Measurements from ENCODE around the gene TCF4. TPM values are rescaled to one million over a fixed set of nuclear protein-coding genes. Genes with fewer than 3 reads are reported as not detected.

TCF4 gene
- total RNA-seq, 1 experiment from 2014 or later, result 143 TPM

GRCh38 chr18:55261253-55261652 lies 326.7 kb downstream of the TCF4 start:
- no peaks in the 10 kb centered on the region for H3K9me3 ChIP-seq (ENCODE audit: low read depth, low read length, poor library complexity, severe bottlenecking)
- no peak overlapping the region for H3K27ac ChIP-seq (ENCODE audit: low read depth, low read length, poor library complexity, severe bottlenecking)
- TF ChIP-seq, protein P1, sequence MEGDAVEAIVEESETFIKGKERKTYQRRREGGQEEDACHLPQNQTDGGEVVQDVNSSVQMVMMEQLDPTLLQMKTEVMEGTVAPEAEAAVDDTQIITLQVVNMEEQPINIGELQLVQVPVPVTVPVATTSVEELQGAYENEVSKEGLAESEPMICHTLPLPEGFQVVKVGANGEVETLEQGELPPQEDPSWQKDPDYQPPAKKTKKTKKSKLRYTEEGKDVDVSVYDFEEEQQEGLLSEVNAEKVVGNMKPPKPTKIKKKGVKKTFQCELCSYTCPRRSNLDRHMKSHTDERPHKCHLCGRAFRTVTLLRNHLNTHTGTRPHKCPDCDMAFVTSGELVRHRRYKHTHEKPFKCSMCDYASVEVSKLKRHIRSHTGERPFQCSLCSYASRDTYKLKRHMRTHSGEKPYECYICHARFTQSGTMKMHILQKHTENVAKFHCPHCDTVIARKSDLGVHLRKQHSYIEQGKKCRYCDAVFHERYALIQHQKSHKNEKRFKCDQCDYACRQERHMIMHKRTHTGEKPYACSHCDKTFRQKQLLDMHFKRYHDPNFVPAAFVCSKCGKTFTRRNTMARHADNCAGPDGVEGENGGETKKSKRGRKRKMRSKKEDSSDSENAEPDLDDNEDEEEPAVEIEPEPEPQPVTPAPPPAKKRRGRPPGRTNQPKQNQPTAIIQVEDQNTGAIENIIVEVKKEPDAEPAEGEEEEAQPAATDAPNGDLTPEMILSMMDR (conservative IDR thresholded peaks at IDR 0.05; ENCODE audit: low read depth, low read length), result no peak
- no peak for TF ChIP-seq EZH2 (IDR thresholded peaks at IDR 0.05; ENCODE audit: borderline replicate concordance, low read depth, low read length, poor library complexity, severe bottlenecking)
- no peak overlapping the region for H3K4me3 ChIP-seq (ENCODE audit: low read depth, low read length, poor library complexity, severe bottlenecking)
- peaks cover 24% of the 10 kb centered on the region for H3K4me1 ChIP-seq (ENCODE audit: insufficient read depth, low read length, poor library complexity, severe bottlenecking)
- POLR2A ChIA-PET (ENCODE audit: low non-redundant PET), result no interaction called here
- BruUV-seq (replicated peaks), result no TSS peak
- peaks cover 72% of the 10 kb centered on the region for H3K36me3 ChIP-seq (ENCODE audit: insufficient read depth, low read length, poor library complexity, severe bottlenecking)
- DNase-seq (ENCODE audit: low spot score), result no peak
- H3K27me3 ChIP-seq (replicated peaks; ENCODE audit: insufficient read depth, low read depth, low read length, poor library complexity), result no peaks in the 10 kb centered on the region
- CTCF ChIA-PET, result no interaction called here
- intact Hi-C loops (cut with micrococcal nuclease; ENCODE audit: unreplicated experiment), result no loop called here

- H3K4me1 ChIP-seq (ENCODE audit: insufficient read depth, low read length, poor library complexity, severe bottlenecking), result peaks cover 2% of the 10 kb centered on the region
- H3K4me3 ChIP-seq (ENCODE audit: low read depth, low read length, poor library complexity, severe bottlenecking), result no peak overlapping the region
- CTCF ChIA-PET, result no interaction called here
- TF ChIP-seq, protein P1 (conservative IDR thresholded peaks at IDR 0.05; ENCODE audit: low read depth, low read length), result no peak
- TF ChIP-seq EZH2 (IDR thresholded peaks at IDR 0.05; ENCODE audit: borderline replicate concordance, low read depth, low read length, poor library complexity, severe bottlenecking), result no peak
- no peak for DNase-seq (ENCODE audit: low spot score)
- no peak overlapping the region for H3K27ac ChIP-seq (ENCODE audit: low read depth, low read length, poor library complexity, severe bottlenecking)
- no peaks in the 10 kb centered on the region for H3K9me3 ChIP-seq (ENCODE audit: low read depth, low read length, poor library complexity, severe bottlenecking)
- intact Hi-C loops (cut with micrococcal nuclease; ENCODE audit: unreplicated experiment), result no loop called here
- BruUV-seq (replicated peaks), result no TSS peak
- no peaks in the 10 kb centered on the region for H3K27me3 ChIP-seq (replicated peaks; ENCODE audit: insufficient read depth, low read depth, low read length, poor library complexity)
- POLR2A ChIA-PET (ENCODE audit: low non-redundant PET), result no interaction called here
- peaks cover 73% of the 10 kb centered on the region for H3K36me3 ChIP-seq (ENCODE audit: insufficient read depth, low read length, poor library complexity, severe bottlenecking)
Observed at GRCh38 chr18:55258088-55258487, 329.9 kb downstream of the TCF4 start.

DNA sequence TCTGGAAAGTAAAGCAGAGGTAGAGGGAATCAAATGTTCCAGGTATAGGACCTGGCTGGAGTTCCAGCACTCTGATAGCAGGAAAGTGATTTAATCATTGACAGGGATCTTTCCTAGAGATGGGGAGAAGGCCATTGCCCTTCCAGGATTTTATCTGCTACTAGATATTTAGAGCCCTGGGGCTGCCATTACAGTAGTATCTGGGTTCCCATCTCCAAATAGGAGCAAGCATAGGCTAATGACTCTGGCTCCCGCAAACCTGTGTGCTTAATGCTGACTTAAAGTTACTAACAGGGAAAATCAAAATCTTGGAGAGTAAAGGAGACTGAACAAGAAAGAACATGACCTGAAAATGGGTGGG lies 331.1 kb downstream of the TCF4 start:
- Histone ChIP-seq H3K9me3 (ENCODE audit: low read depth, low read length, poor library complexity, severe bottlenecking) (no peaks in the 10 kb centered on the region), H3K27ac (ENCODE audit: low read depth, low read length, poor library complexity, severe bottlenecking) (no peak overlapping the region), H3K36me3 (ENCODE audit: insufficient read depth, low read length, poor library complexity, severe bottlenecking) (peaks cover 68% of the 10 kb centered on the region), H3K4me1 (ENCODE audit: insufficient read depth, low read length, poor library complexity, severe bottlenecking) (peaks cover 14% of the 10 kb centered on the region), H3K4me3 (ENCODE audit: low read depth, low read length, poor library complexity, severe bottlenecking) (no peak overlapping the region), H3K27me3 (replicated peaks; ENCODE audit: insufficient read depth, low read depth, low read length, poor library complexity) (no peaks in the 10 kb centered on the region)
- DNase-seq (ENCODE audit: low spot score), result no peak
- no TSS peak for BruUV-seq (replicated peaks)
- TF ChIP-seq, protein P1 (conservative IDR thresholded peaks at IDR 0.05; ENCODE audit: low read depth, low read length), result no peak
- TF ChIP-seq EZH2 (IDR thresholded peaks at IDR 0.05; ENCODE audit: borderline replicate concordance, low read depth, low read length, poor library complexity, severe bottlenecking), result no peak
- CTCF ChIA-PET, result no interaction called here
- intact Hi-C loops (cut with micrococcal nuclease; ENCODE audit: unreplicated experiment), result no loop called here
- POLR2A ChIA-PET (ENCODE audit: low non-redundant PET), result no interaction called here

All from A673 (cell line).